GM19395 (cell line): ENCODE results near the gene RAB17.
"Not testable (repeated sequence)": the region's sequence is repeated elsewhere in the genome, so short reads cannot be mapped to it uniquely, and the experiment has no call there.

Experiments used
- ATAC-seq: cut with Tn5 transposase; IDR thresholded peaks from one replicate; pipeline ENCODE4 v1.9.1; 2021; ENCODE audit warnings: mild to moderate bottlenecking, moderate library complexity; ENCODE audit not compliant: unreplicated experiment

The RAB17 gene

DNA sequence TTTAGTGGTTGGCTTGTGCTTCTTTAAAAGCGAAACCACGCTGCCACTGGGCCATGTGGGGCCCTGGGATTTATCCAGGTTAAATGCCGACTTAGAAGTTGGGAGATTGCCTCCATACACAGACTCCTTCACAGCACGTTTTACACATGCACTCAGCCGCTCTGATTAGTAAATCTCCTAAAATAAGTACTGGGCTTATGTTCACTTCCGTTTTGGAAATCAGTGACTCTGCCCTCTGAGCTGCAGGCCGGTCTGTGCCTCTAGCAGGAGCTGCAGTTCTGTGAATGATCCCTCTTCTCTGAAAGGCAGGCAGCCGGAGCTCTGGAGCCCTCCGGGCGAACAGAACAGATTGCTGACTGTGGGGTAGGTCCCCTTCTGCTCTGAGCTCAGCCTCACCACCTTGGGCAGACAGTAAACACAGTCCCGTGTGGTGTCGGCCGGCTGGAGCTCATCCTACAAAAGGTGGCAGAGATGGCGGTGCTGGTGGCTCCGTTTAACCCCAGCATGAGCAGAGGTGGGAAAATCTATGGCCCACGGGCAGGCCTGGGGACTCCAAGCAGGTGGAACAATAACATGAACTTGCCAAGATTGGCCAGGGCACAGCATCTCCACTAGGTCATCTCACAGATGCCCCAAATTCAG lies 9.8 kb upstream of the RAB17 start:
- no peak for ATAC-seq

DNA sequence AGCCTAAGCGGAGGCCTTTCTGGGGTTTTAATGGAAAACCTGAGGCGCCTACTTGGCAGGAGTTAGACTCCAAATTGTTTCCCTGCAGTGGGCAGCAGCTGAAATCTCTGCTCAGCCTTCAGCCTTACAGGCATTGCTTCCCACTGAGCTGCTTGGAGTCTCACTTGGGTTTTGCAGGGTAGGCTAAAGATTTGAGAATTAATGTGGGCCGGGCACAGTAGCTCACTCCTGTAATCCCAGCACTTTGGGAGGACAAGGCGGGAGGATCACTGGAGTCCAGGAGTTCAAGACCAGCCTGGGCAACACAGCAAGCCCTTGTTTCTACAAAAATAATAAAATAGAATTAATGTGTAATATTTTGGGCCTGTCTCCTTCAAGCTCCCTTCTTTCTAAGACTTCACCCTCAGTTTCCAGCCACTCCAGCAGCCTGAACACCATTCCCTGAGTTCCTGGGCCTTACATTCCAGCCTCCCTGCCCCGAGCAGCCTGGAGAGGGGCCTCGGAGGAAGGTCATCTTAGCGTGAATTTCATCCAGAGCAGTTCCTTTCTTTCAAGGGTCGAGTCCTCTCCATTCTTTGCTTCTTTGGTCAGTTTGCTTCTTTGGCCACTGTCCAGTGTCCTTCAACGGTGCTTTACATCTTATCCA lies 9.1 kb upstream of the RAB17 start:
- no peak for ATAC-seq

DNA sequence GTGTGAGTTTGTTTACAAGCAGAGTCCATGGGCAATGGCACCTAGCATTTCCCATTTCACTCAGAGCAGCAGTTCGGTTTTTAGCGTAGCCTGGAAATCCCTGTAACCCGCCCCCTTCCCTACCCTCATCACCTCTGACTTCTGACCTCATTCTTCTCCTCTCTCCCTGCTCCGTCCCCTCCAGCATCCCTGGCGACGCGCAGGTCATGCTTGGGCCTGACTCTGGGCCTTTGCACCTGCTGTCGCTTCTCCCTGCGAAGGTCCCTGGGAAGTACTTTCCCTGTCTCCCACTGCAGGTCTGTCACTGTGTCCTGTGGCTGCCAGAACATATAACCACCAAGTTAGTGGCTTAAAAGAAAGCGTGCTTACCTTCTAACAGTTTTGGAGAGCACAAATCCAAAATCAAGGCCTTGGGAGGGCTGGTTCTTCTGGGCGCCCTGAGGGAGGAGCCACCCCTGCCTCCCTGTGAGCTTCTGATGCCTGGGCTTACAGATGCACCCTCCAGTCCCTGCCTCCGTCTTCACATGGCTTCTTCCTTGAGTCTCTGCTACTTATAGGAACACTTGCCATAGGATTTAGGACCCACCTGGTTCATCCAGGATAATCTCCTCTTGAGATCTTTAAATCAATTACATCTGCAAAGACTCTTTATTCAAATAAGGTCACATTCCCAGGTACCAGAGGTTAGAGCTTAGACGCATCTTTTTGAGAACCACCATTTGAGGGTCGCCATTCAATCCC lies 8.1 kb upstream of the RAB17 start:
- no peak for ATAC-seq

- ATAC-seq, result no peak
Observed at GRCh38 chr2:237597196-237598145, 6.9 kb upstream of the RAB17 start.

GRCh38 chr2:237596520-237597195 lies 6.1 kb upstream of the RAB17 start:
- no peak for ATAC-seq

DNA sequence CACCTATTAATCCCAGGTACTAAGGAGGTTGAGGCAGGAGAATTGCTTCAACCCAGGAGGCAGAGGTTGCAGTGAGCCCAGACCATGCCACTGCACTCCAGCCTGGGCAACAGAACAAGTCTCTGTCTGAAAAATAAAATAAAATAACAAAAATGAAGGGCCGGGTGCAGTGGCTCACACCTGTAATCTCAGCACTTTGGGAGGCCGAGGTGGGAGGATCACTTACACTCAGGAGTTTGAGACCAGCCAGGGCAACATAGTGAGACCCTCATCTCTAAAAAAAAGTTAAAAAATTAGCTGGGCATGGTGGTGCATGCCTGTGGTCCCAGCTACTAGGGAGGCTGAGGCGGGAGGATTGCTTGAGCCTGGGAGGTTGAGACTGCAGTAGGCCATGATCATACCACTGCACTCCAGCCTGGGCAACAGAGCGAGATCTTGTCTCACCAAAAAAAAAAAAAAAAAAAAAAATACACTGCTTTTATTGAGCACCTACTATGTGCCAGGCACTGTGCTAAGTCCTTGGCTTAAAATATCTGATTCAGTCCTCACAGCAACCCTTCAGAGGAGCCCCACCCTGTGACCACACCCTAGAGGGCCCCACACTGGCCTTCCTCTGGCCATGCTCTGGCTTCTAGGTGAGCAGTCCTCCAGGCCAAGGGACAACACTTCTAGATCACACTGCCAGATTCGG lies 5.4 kb upstream of the RAB17 start:
- not testable (repeated sequence) for ATAC-seq

- ATAC-seq, result no peak
Observed at GRCh38 chr2:237594514-237594871, 4.0 kb upstream of the RAB17 start.

- no peak for ATAC-seq
Observed at GRCh38 chr2:237593596-237594320, 3.2 kb upstream of the RAB17 start.

DNA sequence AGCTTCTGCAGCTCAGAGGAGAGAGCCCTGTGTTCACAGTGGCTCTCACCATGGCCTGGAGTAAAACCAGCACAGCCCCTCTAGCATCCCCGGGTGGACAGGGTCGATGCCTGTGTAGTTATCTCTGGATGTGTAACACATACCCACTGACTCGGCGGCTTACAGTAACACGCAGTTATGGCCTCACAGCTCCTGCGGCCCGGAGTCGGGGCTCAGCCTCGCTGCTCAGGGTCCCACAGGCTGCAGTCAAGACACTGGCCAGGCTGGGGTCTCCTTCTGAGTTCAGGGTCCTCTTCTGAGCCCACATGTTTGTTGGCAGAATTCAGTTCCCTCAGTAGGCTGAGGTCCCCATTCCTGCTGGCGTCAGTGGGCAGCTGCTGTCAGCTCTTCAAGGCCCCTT lies 2.5 kb upstream of the RAB17 start:
- ATAC-seq, result no peak

GRCh38 chr2:237592425-237592980 lies 2.0 kb upstream of the RAB17 start:
- ATAC-seq, result no peak

DNA sequence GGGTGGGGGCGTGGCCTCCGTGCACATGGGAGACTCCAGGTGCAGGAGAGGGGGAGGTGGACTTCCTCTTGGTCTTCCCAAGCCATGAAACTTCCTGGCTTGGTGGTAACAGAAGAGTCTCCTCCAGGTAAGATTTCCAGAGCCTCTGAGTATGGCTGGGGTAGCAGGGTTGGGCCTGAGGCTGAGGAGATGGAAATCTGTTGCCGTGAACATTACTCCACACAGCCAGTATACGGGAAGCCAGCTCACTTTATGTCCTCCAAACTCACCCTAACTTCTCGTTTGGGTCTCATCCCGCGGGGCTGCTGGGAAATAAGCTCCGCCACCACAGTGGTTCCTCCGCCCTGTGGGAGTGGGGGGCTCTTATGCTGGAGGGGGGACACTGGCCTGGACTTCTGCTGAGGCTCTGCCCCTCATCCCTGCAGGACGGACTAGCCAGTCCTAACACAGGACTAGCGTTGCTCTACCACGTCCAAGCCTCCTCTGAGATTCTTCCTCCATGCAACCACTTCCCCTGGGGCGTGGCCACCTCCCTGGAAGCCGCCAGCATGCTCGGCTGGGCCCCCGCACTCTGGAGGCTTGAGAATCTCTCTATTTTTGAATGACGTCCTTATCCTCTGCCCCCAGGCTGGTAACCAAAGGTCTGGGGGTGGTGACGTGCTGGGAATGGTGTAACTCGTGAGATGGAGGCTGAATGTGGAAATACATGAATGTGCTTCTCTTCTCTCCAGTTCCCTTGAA lies 777 bp upstream of the RAB17 start:
- no peak for ATAC-seq

GRCh38 chr2:237588044-237588696 lies 2.4 kb downstream of the RAB17 start:
- ATAC-seq, result no peak

- no peak for ATAC-seq
Observed at GRCh38 chr2:237585590-237586221, 4.8 kb downstream of the RAB17 start.

DNA sequence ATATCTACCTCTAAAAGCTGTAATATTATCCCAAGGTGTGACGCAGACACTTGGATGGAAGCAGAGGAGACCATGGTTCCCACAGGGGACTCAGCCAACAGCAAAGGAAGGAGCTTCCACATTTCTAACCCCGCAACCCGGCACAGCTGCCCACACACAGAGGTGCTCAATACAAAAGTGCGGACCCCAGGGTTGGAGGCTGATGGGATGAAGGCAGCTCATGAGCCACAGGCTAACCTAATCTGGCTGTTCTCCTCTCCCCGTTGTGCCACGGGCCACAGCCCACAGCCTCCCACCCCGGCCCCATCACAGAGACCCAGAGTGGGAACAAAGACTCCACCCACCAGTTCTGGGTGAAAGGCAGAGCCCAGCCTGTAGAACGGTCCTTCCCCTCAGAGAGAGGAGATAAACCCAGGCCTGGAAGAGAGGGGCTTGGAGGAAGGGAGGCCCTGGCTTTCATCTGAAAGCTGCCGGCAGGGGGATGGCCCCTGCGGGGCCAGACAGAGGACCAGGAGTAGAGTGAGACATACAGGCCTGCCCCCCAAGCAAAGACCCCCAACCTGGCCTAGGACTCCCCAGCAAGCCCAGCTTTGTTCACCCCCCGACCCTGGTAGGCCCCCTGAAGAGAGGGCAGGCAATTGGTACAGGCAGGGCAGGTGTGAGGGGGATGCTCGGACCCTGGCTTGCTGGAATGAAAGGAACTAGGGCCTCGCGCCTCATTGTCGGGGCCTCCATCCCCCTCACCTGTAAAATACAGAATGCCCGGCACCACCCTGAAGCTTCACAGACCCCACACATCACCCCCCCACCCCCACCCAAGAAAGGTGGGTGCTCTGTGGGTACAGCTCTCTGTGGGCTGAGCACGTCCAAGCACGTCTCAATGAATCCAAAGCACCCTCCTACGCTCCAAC lies 6.9 kb downstream of the RAB17 start:
- ATAC-seq, result no peak

DNA sequence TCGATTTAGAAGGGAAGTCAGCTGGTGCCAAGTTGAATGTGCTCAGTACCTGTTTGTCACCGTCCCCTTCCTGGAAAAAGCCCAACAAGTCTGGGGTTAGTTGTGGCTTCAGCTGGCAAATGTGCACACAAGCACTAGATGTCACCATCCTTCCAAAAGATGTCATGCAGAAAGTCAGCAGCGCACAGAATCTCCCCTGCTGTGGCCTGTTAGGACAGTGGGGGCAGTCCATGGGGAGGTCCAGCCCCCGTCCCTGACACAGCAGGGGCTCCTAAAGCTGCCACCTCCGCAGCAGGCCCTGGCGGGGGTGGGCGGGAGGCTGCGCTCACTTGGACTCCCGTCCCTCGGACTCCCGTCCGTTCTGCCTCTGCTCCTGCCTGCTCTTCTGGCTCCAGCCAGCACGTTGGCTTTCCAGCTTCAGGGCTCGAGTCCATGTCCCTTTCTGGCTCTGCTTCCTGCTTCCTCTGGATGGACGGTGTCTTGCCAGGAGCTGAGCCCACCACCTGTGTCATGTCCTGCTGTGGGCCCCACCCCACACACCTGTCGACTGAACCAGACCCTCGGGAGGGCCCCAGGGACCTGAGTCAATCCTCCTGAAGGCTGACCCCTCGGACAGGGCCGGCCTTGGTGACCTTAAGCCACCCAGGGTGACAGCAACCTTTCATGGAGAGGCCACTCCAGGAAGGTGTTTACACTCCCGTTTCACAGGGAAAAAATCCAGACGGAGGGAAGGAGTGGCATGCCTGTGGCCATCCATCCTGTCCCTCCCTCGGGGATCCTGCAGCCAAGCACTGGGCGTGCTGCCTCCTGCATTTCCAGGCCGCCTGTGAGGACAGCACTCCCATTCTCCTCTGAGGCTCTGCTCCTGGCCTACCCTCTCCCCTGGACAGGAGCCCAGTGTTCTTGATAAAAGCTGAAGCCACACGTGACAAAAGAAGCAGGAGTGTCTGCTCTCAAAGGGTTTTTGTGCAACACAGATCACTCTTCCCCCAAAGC lies 8.5 kb downstream of the RAB17 start:
- ATAC-seq, result peak; percentile 46
